Measurements from ENCODE around the gene SPEF2. TPM values are rescaled to one million over a fixed set of nuclear protein-coding genes. Genes with fewer than 3 reads are reported as not detected.
"Not testable (repeated sequence)": the region's sequence is repeated elsewhere in the genome, so short reads cannot be mapped to it uniquely, and the experiment has no call there.

SPEF2 gene
- total RNA-seq, 2 experiments from 2014 or later = 5.1 to 6.4 TPM

- Mint-ChIP-seq H3K36me3 (ENCODE audit: low read depth) (peaks cover 34% of the 10 kb centered on the region), H3K27ac (peak overlapping the region; percentile 83), H3K4me1 (ENCODE audit: low read depth) (peaks cover 86% of the 10 kb centered on the region), H3K4me3 (peak overlapping the region; percentile 85)
- H3K27me3 Mint-ChIP-seq (ENCODE audit: low read depth); ATAC-seq; H3K9me3 Mint-ChIP-seq (ENCODE audit: insufficient read depth); DNase-seq: not testable (repeated sequence)
- POLR2A ChIA-PET = interaction anchor here (0.5 to 4.1 kb wide), 20 partner anchors 8 to 239 kb away, joined by 3 to 30 read pairs (median 4); partner anchors contain the start of gene SPEF2
- CTCF ChIA-PET = interaction anchor here (0.7 to 5.6 kb wide), 13 partner anchors 22 to 205 kb away, joined by 3 to 62 read pairs (median 4); no protein-coding TSS in a partner anchor
Measured at GRCh38 chr5:35856186-35856764, 238.6 kb downstream of the SPEF2 start.

GRCh38 chr5:35856765-35857351 is 239.2 kb downstream of the SPEF2 start, which contains the start of gene IL7R:
IL7R (plus strand) TSS chr5:35856891; CDS start chr5:35856978, 87 bp downstream.
- Mint-ChIP-seq H3K36me3 (ENCODE audit: low read depth) (peaks cover 39% of the 10 kb centered on the region), H3K27me3 (ENCODE audit: low read depth) (no peaks in the 10 kb centered on the region), H3K27ac (peak within 1 kb of the TSS; percentile 94), H3K4me1 (ENCODE audit: low read depth) (peaks cover 86% of the 10 kb centered on the region), H3K4me3 (peak within 1 kb of the TSS; percentile 85), H3K9me3 (ENCODE audit: insufficient read depth) (no peaks in the 10 kb centered on the region)
- ATAC-seq (peak; percentile 66), DNase-seq (no peak)
- POLR2A ChIA-PET = interaction anchor here (0.8 to 4.1 kb wide), 19 partner anchors 13 to 239 kb away, joined by 3 to 30 read pairs (median 5); partner anchors contain the start of gene SPEF2
- CTCF ChIA-PET = interaction anchor here (0.7 to 5.6 kb wide), 12 partner anchors 23 to 78 kb away, joined by 3 to 62 read pairs (median 4); no protein-coding TSS in a partner anchor

- peaks cover 48% of the 10 kb centered on the region for H3K36me3 Mint-ChIP-seq (ENCODE audit: low read depth)
- ATAC-seq (no peak), DNase-seq (no peak)
- peaks cover 86% of the 10 kb centered on the region for H3K4me1 Mint-ChIP-seq (ENCODE audit: low read depth)
- H3K27me3 Mint-ChIP-seq (ENCODE audit: low read depth) = no peaks in the 10 kb centered on the region
- peak overlapping the region; percentile 85 for H3K4me3 Mint-ChIP-seq
- CTCF ChIA-PET = interaction anchor here (1.1 to 5.6 kb wide), 12 partner anchors 22 to 207 kb away, joined by 4 to 62 read pairs (median 8); no protein-coding TSS in a partner anchor
- no peaks in the 10 kb centered on the region for H3K9me3 Mint-ChIP-seq (ENCODE audit: insufficient read depth)
- peak overlapping the region; percentile 83 for H3K27ac Mint-ChIP-seq
- POLR2A ChIA-PET = interaction anchor here (1.0 to 4.1 kb wide), 10 partner anchors 23 to 72 kb away, joined by 3 to 30 read pairs (median 5); no protein-coding TSS in a partner anchor
Measured at GRCh38 chr5:35857606-35858205, 240.0 kb downstream of the SPEF2 start.

GRCh38 chr5:35859101-35859661 is 241.5 kb downstream of the SPEF2 start:
- DNase-seq (no peak), ATAC-seq (peak; percentile 37)
- H3K4me3 Mint-ChIP-seq = peak overlapping the region; percentile 73
- ChIA-PET CTCF (interaction anchor here (0.8 to 5.6 kb wide), 20 partner anchors 14 to 242 kb away, joined by 3 to 62 read pairs (median 5); partner anchors contain the start of gene SPEF2), POLR2A (interaction anchor here (0.7 to 4.1 kb wide), 18 partner anchors 9 to 79 kb away, joined by 3 to 30 read pairs (median 4); no protein-coding TSS in a partner anchor)
- H3K27ac Mint-ChIP-seq = peak overlapping the region; percentile 60
- H3K4me1 Mint-ChIP-seq (ENCODE audit: low read depth) = peaks cover 85% of the 10 kb centered on the region
- peaks cover 62% of the 10 kb centered on the region for H3K36me3 Mint-ChIP-seq (ENCODE audit: low read depth)
- no peaks in the 10 kb centered on the region for H3K27me3 Mint-ChIP-seq (ENCODE audit: low read depth)
- H3K9me3 Mint-ChIP-seq (ENCODE audit: insufficient read depth) = peaks cover 4% of the 10 kb centered on the region

GRCh38 chr5:35860686-35861085 is 243.0 kb downstream of the SPEF2 start:
- CTCF ChIA-PET = interaction anchor here (0.7 to 5.6 kb wide), 10 partner anchors 12 to 243 kb away, joined by 3 to 62 read pairs (median 6); partner anchors contain the start of gene SPEF2
- Mint-ChIP-seq H3K27me3 (ENCODE audit: low read depth) (no peaks in the 10 kb centered on the region), H3K27ac (peak overlapping the region; percentile 60), H3K36me3 (ENCODE audit: low read depth) (peaks cover 73% of the 10 kb centered on the region), H3K4me1 (ENCODE audit: low read depth) (peaks cover 81% of the 10 kb centered on the region), H3K9me3 (ENCODE audit: insufficient read depth) (peaks cover 8% of the 10 kb centered on the region), H3K4me3 (peak overlapping the region; percentile 73)
- POLR2A ChIA-PET = interaction anchor here (2.6 kb wide), 2 partner anchors 9 to 22 kb away, joined by 8 to 17 read pairs; no protein-coding TSS in a partner anchor
- DNase-seq (no peak), ATAC-seq (no peak)

GRCh38 chr5:35861718-35862117 is 244.1 kb downstream of the SPEF2 start:
- Mint-ChIP-seq H3K9me3 (ENCODE audit: insufficient read depth) (peaks cover 8% of the 10 kb centered on the region), H3K36me3 (ENCODE audit: low read depth) (peaks cover 75% of the 10 kb centered on the region), H3K4me3 (peak overlapping the region; percentile 73), H3K27ac (peak overlapping the region; percentile 62), H3K27me3 (ENCODE audit: low read depth) (no peaks in the 10 kb centered on the region), H3K4me1 (ENCODE audit: low read depth) (peaks cover 78% of the 10 kb centered on the region)
- ChIA-PET CTCF (interaction anchor here (1.4 to 3.1 kb wide), 5 partner anchors 7 to 40 kb away, joined by 6 to 17 read pairs (median 10); no protein-coding TSS in a partner anchor), POLR2A (interaction anchor here (1.4 kb wide), 1 partner anchor 10 kb away, joined by 3 read pairs; no protein-coding TSS in a partner anchor)
- no peak for ATAC-seq
- DNase-seq = no peak

GRCh38 chr5:35862126-35862525 is 244.5 kb downstream of the SPEF2 start:
- Mint-ChIP-seq H3K36me3 (ENCODE audit: low read depth) (peaks cover 78% of the 10 kb centered on the region), H3K9me3 (ENCODE audit: insufficient read depth) (peaks cover 8% of the 10 kb centered on the region), H3K4me1 (ENCODE audit: low read depth) (peaks cover 75% of the 10 kb centered on the region), H3K4me3 (peak overlapping the region; percentile 73), H3K27ac (peak overlapping the region; percentile 62), H3K27me3 (ENCODE audit: low read depth) (no peaks in the 10 kb centered on the region)
- ATAC-seq (no peak), DNase-seq (no peak)
- POLR2A ChIA-PET = interaction anchor here (1.0 to 1.7 kb wide), 5 partner anchors 8 to 46 kb away, joined by 3 to 6 read pairs (median 4); no protein-coding TSS in a partner anchor
- CTCF ChIA-PET = interaction anchor here (0.7 to 3.1 kb wide), 13 partner anchors 7 to 932 kb away, joined by 3 to 17 read pairs (median 6); partner anchors contain the start of gene DNAJC21

- CTCF ChIA-PET = interaction anchor here (0.9 to 3.1 kb wide), 12 partner anchors 8 to 211 kb away, joined by 3 to 17 read pairs (median 6); no protein-coding TSS in a partner anchor
- H3K4me3 Mint-ChIP-seq = peak overlapping the region; percentile 41
- peaks cover 74% of the 10 kb centered on the region for H3K4me1 Mint-ChIP-seq (ENCODE audit: low read depth)
- POLR2A ChIA-PET = interaction anchor here (0.6 to 1.7 kb wide), 6 partner anchors 9 to 82 kb away, joined by 3 to 6 read pairs (median 4); no protein-coding TSS in a partner anchor
- peaks cover 83% of the 10 kb centered on the region for H3K36me3 Mint-ChIP-seq (ENCODE audit: low read depth)
- H3K27me3 Mint-ChIP-seq (ENCODE audit: low read depth) = no peaks in the 10 kb centered on the region
- peak overlapping the region; percentile 41 for H3K27ac Mint-ChIP-seq
- DNase-seq (no peak), ATAC-seq (peak; percentile 29)
- peaks cover 8% of the 10 kb centered on the region for H3K9me3 Mint-ChIP-seq (ENCODE audit: insufficient read depth)
Measured at GRCh38 chr5:35863159-35863558, 245.5 kb downstream of the SPEF2 start.

Other genes starting within 250 kb of the SPEF2 start
- 10 to 100 TPM; 45.4 to 48.4 TPM for gene IL7R, start 239.0 kb downstream of the SPEF2 start, total RNA-seq

Data from activated CD8-positive, alpha-beta T cell treated with anti-CD3 and anti-CD28 coated beads, Interleukin-2, amount 10 ng/mL, durations not matched to agents 7 days and 5 days (primary cell).